Measurements from ENCODE around the gene FUBP1.

FUBP1 gene

GRCh38 chr1:77970192-77970591 is 8.7 kb downstream of the FUBP1 start:
- Mint-ChIP-seq H3K27ac (no peak overlapping the region), H3K27me3 (no peaks in the 10 kb centered on the region), H3K9me3 (no peaks in the 10 kb centered on the region), H3K4me1 (peaks cover 74% of the 10 kb centered on the region), H3K4me3 (peak overlapping the region; percentile 15), H3K36me3 (peaks cover 41% of the 10 kb centered on the region)

- peaks cover 63% of the 10 kb centered on the region for H3K4me1 Mint-ChIP-seq
- peak overlapping the region; percentile 52 for H3K4me3 Mint-ChIP-seq
- H3K27ac Mint-ChIP-seq = peak overlapping the region; percentile 91
- H3K36me3 Mint-ChIP-seq = peaks cover 44% of the 10 kb centered on the region
- no peaks in the 10 kb centered on the region for H3K9me3 Mint-ChIP-seq
- no peaks in the 10 kb centered on the region for H3K27me3 Mint-ChIP-seq
Measured at GRCh38 chr1:77966291-77966690, 12.6 kb downstream of the FUBP1 start.

GRCh38 chr1:77961392-77961791 is 17.5 kb downstream of the FUBP1 start:
- H3K9me3 Mint-ChIP-seq = no peaks in the 10 kb centered on the region
- peak overlapping the region; percentile 70 for H3K27ac Mint-ChIP-seq
- peaks cover 38% of the 10 kb centered on the region for H3K4me1 Mint-ChIP-seq
- H3K4me3 Mint-ChIP-seq = no peak overlapping the region
- H3K36me3 Mint-ChIP-seq = peaks cover 43% of the 10 kb centered on the region
- H3K27me3 Mint-ChIP-seq = no peaks in the 10 kb centered on the region

GRCh38 chr1:77958850-77959249 is 20.0 kb downstream of the FUBP1 start:
- Mint-ChIP-seq H3K4me1 (peaks cover 32% of the 10 kb centered on the region), H3K9me3 (no peaks in the 10 kb centered on the region)

GRCh38 chr1:77958391-77958790 is 20.5 kb downstream of the FUBP1 start:
- Mint-ChIP-seq H3K9me3 (no peaks in the 10 kb centered on the region), H3K4me3 (no peak overlapping the region), H3K4me1 (peaks cover 32% of the 10 kb centered on the region), H3K36me3 (peaks cover 35% of the 10 kb centered on the region), H3K27me3 (no peaks in the 10 kb centered on the region), H3K27ac (peak overlapping the region; percentile 81)

More at GRCh38 chr1:77958850-77959249, 20.0 kb downstream of the FUBP1 start:
- Mint-ChIP-seq H3K36me3 (peaks cover 36% of the 10 kb centered on the region), H3K27me3 (no peaks in the 10 kb centered on the region), H3K4me3 (no peak overlapping the region), H3K27ac (peak overlapping the region; percentile 81)

- peaks cover 28% of the 10 kb centered on the region for H3K4me1 Mint-ChIP-seq
- H3K9me3 Mint-ChIP-seq = no peaks in the 10 kb centered on the region
- H3K4me3 Mint-ChIP-seq = no peak overlapping the region
- peaks cover 30% of the 10 kb centered on the region for H3K36me3 Mint-ChIP-seq
- no peak overlapping the region for H3K27ac Mint-ChIP-seq
- no peaks in the 10 kb centered on the region for H3K27me3 Mint-ChIP-seq
Measured at GRCh38 chr1:77956464-77956863, 22.4 kb downstream of the FUBP1 start.

GRCh38 chr1:77955709-77956108 is 23.2 kb downstream of the FUBP1 start:
- no peak overlapping the region for H3K27ac Mint-ChIP-seq
- no peaks in the 10 kb centered on the region for H3K9me3 Mint-ChIP-seq
- H3K36me3 Mint-ChIP-seq = peaks cover 29% of the 10 kb centered on the region
- H3K27me3 Mint-ChIP-seq = no peaks in the 10 kb centered on the region
- peaks cover 28% of the 10 kb centered on the region for H3K4me1 Mint-ChIP-seq
- H3K4me3 Mint-ChIP-seq = no peak overlapping the region

GRCh38 chr1:77954521-77954920 is 24.4 kb downstream of the FUBP1 start:
- Mint-ChIP-seq H3K4me3 (no peak overlapping the region), H3K36me3 (peaks cover 21% of the 10 kb centered on the region), H3K4me1 (peaks cover 28% of the 10 kb centered on the region), H3K9me3 (no peaks in the 10 kb centered on the region), H3K27ac (no peak overlapping the region), H3K27me3 (no peaks in the 10 kb centered on the region)

- H3K4me1 Mint-ChIP-seq = peaks cover 27% of the 10 kb centered on the region
- H3K27ac Mint-ChIP-seq = peak overlapping the region; percentile 62
- H3K4me3 Mint-ChIP-seq = no peak overlapping the region
- peaks cover 20% of the 10 kb centered on the region for H3K36me3 Mint-ChIP-seq
- no peaks in the 10 kb centered on the region for H3K9me3 Mint-ChIP-seq
- no peaks in the 10 kb centered on the region for H3K27me3 Mint-ChIP-seq
Measured at GRCh38 chr1:77953907-77954306, 25.0 kb downstream of the FUBP1 start.

- Mint-ChIP-seq H3K36me3 (peaks cover 25% of the 10 kb centered on the region), H3K4me1 (peaks cover 39% of the 10 kb centered on the region), H3K4me3 (peak overlapping the region; percentile 31), H3K9me3 (no peaks in the 10 kb centered on the region), H3K27me3 (no peaks in the 10 kb centered on the region), H3K27ac (peak overlapping the region; percentile 76)
Measured at GRCh38 chr1:77951328-77951727, 27.5 kb downstream of the FUBP1 start.

- Mint-ChIP-seq H3K36me3 (peaks cover 25% of the 10 kb centered on the region), H3K27ac (peak overlapping the region; percentile 65)
Measured at GRCh38 chr1:77950873-77951272, 28.0 kb downstream of the FUBP1 start.

GRCh38 chr1:77948841-77949424 is 29.9 kb downstream of the FUBP1 start:
- Mint-ChIP-seq H3K9me3 (no peaks in the 10 kb centered on the region), H3K27ac (peak overlapping the region; percentile 6), H3K27me3 (no peaks in the 10 kb centered on the region), H3K36me3 (peaks cover 25% of the 10 kb centered on the region), H3K4me3 (no peak overlapping the region), H3K4me1 (peaks cover 43% of the 10 kb centered on the region)

More at GRCh38 chr1:77950873-77951272, 28.0 kb downstream of the FUBP1 start:
- no peaks in the 10 kb centered on the region for H3K27me3 Mint-ChIP-seq
- no peaks in the 10 kb centered on the region for H3K9me3 Mint-ChIP-seq
- H3K4me1 Mint-ChIP-seq = peaks cover 39% of the 10 kb centered on the region
- no peak overlapping the region for H3K4me3 Mint-ChIP-seq

GRCh38 chr1:77945345-77945744 is 33.5 kb downstream of the FUBP1 start:
- H3K36me3 Mint-ChIP-seq = peaks cover 29% of the 10 kb centered on the region
- H3K4me1 Mint-ChIP-seq = peaks cover 36% of the 10 kb centered on the region
- H3K9me3 Mint-ChIP-seq = no peaks in the 10 kb centered on the region
- no peak overlapping the region for H3K27ac Mint-ChIP-seq
- no peaks in the 10 kb centered on the region for H3K27me3 Mint-ChIP-seq
- H3K4me3 Mint-ChIP-seq = no peak overlapping the region

GRCh38 chr1:77942400-77943140 is 36.3 kb downstream of the FUBP1 start:
- Mint-ChIP-seq H3K4me1 (peaks cover 27% of the 10 kb centered on the region), H3K36me3 (peaks cover 19% of the 10 kb centered on the region), H3K9me3 (no peaks in the 10 kb centered on the region), H3K27ac (peak overlapping the region; percentile 36), H3K27me3 (no peaks in the 10 kb centered on the region), H3K4me3 (no peak overlapping the region)

- H3K9me3 Mint-ChIP-seq = no peaks in the 10 kb centered on the region
- H3K4me1 Mint-ChIP-seq = peaks cover 22% of the 10 kb centered on the region
- no peaks in the 10 kb centered on the region for H3K27me3 Mint-ChIP-seq
- peak overlapping the region; percentile 20 for H3K27ac Mint-ChIP-seq
- H3K36me3 Mint-ChIP-seq = peaks cover 17% of the 10 kb centered on the region
- H3K4me3 Mint-ChIP-seq = no peak overlapping the region
Measured at GRCh38 chr1:77940921-77941570, 37.8 kb downstream of the FUBP1 start.

GRCh38 chr1:77938651-77939050 is 40.2 kb downstream of the FUBP1 start:
- peaks cover 19% of the 10 kb centered on the region for H3K4me1 Mint-ChIP-seq
- H3K36me3 Mint-ChIP-seq = peaks cover 11% of the 10 kb centered on the region
- H3K27me3 Mint-ChIP-seq = no peaks in the 10 kb centered on the region
- H3K27ac Mint-ChIP-seq = peak overlapping the region; percentile 44
- no peak overlapping the region for H3K4me3 Mint-ChIP-seq
- no peaks in the 10 kb centered on the region for H3K9me3 Mint-ChIP-seq

Measured in activated naive CD4-positive, alpha-beta T cell treated with anti-CD3 and anti-CD28 coated beads, Interleukin-2, amount 50 U/mL, for 24 hours (primary cell).